SH-SY5Y (cell line): Measurements from ENCODE around the gene SLC6A18.

ENCODE experiments used
- GATA2 ChIP-seq: IDR thresholded peaks from 2 replicates; pipeline ENCODE4 v1.6.1; 2011; ENCODE audit warnings: mild to moderate bottlenecking, low read depth, low read length
- GATA3 ChIP-seq: IDR thresholded peaks from 2 replicates; pipeline ENCODE4 v1.6.1; 2011; ENCODE audit warnings: low read depth, mild to moderate bottlenecking, low read length, moderate library complexity

The SLC6A18 gene

DNA sequence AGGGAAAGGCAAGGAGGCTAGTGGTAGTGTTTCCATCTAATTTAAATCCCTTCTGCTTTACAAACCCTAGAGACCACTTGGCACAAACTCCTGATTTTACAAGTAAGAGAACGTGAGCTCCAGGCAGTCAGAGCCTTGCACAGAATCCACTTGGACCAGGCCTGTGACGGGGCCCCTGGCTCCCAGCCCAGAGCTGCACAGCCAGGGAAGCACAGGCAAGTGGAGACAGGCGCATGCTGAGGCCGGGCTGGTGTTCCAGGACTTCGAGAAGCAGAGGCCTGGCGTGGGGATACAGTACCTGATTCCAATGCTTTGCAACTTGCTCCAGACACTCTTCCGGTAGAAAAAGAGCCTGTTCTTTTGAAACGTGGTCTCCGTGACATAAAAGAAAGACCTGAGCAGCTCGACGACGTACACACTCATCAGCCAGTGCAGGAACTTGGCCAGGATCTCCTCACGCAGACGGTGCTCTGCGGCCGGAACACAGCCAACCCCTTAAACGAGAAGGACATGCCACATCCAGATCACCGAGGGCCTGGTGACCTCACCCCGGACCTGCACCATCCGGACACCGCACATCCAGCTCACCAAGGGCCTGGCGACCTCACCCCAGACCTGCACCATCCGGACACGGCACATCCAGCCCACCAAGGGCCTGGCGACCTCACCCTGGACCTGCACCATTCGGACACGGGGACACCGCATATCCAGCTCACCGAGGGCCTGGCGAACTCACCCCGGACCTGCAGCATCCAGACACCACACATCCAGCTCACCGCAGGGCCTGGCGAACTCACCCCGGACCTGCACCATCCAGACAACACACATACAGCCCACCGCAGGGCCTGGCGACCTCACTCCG is 57.2 kb downstream of the SLC6A18 start:
- TF ChIP-seq GATA3 (no peak), GATA2 (no peak)

DNA sequence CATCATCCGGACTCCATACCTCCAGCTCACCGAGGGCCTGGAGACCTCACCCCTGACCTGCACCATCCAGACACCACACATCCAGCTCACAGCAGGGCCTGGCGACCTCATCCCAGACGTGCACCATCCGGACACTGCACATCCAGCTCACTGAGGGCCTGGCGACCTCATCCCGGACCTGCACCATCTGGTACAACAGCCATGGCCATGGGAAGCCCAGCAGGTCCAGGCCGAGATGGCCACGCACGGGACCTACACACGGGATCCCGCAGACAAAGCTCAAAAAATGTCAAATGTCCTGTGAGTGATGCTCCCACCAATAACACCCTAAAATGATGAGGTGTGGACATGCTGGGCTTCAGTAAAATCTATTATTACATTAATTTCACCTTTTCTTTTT is 60.0 kb downstream of the SLC6A18 start:
- TF ChIP-seq GATA2 (no peak), GATA3 (no peak)

DNA sequence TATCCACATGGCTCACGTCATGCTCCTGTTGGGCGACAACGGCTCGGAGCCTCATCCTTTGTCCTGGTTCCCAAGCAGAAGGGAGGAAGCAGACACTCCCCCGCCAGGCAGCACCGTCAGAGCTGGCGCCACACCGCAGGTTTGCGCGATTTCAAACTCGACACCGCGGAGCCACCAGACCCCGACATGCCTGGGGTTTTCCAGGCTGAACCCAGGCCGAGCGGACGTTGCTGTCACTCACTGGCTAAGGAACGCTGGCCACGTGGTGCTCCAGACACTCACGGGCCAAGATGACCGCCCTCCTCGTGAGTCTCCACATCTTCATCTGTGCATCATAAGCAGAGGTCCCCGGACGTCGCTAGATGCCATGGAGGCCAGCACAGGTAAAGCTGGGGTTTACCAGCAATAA is 60.7 kb downstream of the SLC6A18 start:
- TF ChIP-seq GATA3 (no peak), GATA2 (no peak)

DNA sequence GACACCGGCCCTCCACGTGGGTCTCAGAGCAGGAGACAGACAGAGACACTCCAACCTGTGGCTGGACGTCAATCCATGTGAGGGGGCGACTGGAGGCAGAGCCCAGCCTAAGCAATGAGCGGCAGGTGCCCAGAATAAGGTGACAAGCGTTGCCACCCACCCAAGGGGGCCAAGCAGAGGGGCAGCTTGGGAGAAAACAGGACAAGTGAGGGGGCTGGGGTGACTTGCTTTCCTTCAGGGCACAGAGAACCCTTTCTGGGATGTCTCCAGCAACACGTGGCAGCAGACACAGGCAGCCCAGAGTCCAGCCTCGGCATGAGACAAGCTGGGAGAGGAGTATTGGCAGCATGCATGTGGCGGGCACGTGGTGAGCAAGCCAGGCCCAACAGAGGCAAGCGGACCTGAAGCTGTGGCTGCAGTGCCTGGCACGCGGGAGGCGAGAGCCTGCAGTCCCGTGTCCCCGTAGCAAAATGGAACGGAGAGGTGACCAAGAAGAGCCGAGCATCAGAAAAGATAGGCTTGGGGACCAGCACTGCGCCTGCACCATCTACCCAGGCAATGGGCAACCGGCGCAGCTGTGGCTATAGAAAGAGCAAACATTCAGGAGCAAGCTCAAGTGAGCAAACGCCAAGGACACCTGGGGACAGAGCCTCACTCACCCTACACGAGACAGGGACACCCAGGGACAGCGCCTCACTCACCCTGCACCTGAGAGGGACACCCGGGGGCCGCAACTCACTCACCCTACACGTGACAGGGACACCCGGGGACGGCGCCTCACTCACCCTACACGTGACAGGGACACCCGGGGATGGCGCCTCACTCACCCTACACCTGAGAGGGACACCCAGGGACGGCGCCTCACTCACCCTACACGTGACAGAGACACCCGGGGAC is 63.5 kb downstream of the SLC6A18 start:
- TF ChIP-seq GATA2, result no peak
- TF ChIP-seq GATA3, result no peak

DNA sequence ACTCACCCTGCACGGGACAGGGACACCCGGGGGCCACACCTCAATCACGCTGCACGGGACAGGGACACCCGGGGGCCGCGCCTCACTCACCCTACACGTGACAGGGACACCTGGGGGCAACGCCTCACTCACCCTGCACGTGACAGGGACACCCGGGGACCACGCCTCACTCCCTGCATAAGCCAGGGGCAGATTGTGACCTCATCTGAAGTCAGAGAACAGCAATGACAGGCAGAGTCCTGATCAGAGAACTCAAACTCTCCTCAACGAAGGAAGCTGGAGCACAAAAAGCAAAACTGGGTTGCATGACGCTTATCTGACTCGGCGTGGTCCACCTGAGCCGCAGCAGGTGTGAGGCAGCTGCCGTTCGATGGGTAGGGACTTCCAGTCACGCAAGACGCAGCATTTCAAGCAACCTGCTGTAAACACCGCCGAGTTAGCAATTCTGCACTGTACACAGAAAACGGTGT is 66.5 kb downstream of the SLC6A18 start:
- TF ChIP-seq GATA2 (no peak), GATA3 (no peak)

DNA sequence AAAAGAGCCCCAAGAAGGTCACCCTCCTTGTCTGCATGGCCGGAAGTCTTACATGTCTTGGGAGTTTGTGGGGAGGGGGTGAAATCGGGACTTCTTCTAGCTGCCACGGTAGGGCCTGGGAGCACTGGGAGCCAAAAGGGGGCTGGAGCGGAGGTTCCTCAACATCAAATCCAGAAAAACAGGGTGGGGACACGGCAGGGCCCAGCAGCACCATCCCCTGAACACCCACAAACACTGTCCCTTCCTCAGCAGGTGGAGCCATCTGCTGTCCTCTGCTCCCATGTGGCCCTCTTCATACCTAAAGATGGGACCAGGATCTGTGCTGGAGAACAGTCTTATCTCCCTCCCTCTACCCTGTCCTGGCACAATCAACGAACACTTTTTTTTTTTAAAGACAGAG is 67.0 kb downstream of the SLC6A18 start:
- TF ChIP-seq GATA2 (no peak), GATA3 (no peak)

DNA sequence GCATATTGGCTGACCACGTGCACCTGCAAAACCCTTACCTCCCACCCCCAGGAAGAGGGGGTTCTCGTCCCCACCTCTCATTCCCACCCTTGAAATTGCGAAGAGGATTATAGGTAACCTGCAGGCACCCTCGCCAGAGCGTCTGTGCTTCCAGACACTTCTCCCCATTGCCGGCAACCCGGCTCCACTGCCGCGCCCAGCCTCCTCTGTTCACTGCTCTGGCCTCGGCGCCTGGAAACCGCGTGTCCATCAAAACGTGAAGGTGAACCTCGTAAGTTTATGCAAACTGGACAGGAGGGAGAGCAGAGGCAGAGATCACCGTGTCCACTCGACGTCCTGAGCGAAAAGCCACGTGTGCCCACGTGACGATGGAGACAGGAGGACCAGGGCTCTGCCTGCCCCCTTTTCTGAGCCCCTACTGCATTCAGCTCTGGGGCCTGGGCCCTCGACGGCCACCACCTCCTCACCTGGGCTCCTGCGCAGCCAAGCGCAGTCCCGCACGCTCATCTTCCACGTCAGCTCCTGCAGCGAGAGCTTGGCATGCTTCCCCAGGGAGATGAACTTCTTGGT is 67.8 kb downstream of the SLC6A18 start:
- no peak for TF ChIP-seq GATA2
- TF ChIP-seq GATA3, result no peak

DNA sequence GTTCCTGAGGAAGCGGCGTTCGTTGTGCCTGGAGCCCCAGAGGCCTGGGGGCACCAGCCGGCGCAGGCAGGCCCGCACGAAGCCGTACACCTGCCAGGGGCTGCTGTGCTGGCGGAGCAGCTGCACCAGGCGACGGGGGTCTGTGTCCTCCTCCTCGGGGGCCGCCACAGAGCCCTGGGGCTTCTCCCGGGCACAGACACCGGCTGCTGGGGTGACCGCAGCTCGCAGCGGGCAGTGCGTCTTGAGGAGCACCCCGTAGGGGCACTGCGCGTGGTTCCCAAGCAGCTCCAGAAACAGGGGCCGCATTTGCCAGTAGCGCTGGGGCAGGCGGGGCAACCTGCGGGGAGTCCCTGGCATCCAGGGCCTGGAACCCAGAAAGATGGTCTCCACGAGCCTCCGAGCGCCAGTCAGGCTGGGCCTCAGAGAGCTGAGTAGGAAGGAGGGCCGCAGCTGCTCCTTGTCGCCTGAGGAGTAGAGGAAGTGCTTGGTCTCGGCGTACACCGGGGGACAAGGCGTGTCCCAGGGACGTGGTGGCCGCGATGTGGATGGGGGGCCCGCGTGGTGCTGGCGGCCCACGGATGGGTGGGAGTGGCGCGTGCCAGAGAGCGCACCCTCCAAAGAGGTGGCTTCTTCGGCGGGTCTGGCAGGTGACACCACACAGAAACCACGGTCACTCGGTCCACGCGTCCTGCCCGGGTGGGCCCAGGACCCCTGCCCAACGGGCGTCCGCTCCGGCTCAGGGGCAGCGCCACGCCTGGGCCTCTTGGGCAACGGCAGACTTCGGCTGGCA is 68.4 kb downstream of the SLC6A18 start:
- TF ChIP-seq GATA3, result no peak
- no peak for TF ChIP-seq GATA2

DNA sequence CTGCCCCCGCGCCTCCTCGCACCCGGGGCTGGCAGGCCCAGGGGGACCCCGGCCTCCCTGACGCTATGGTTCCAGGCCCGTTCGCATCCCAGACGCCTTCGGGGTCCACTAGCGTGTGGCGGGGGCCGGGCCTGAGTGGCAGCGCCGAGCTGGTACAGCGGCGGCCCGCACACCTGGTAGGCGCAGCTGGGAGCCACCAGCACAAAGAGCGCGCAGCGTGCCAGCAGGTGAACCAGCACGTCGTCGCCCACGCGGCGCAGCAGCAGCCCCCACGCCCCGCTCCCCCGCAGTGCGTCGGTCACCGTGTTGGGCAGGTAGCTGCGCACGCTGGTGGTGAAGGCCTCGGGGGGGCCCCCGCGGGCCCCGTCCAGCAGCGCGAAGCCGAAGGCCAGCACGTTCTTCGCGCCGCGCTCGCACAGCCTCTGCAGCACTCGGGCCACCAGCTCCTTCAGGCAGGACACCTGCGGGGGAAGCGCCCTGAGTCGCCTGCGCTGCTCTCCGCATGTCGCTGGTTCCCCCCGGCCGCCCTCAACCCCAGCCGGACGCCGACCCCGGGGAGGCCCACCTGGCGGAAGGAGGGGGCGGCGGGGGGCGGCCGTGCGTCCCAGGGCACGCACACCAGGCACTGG is 69.1 kb downstream of the SLC6A18 start:
- TF ChIP-seq GATA3 (no peak), GATA2 (no peak)

DNA sequence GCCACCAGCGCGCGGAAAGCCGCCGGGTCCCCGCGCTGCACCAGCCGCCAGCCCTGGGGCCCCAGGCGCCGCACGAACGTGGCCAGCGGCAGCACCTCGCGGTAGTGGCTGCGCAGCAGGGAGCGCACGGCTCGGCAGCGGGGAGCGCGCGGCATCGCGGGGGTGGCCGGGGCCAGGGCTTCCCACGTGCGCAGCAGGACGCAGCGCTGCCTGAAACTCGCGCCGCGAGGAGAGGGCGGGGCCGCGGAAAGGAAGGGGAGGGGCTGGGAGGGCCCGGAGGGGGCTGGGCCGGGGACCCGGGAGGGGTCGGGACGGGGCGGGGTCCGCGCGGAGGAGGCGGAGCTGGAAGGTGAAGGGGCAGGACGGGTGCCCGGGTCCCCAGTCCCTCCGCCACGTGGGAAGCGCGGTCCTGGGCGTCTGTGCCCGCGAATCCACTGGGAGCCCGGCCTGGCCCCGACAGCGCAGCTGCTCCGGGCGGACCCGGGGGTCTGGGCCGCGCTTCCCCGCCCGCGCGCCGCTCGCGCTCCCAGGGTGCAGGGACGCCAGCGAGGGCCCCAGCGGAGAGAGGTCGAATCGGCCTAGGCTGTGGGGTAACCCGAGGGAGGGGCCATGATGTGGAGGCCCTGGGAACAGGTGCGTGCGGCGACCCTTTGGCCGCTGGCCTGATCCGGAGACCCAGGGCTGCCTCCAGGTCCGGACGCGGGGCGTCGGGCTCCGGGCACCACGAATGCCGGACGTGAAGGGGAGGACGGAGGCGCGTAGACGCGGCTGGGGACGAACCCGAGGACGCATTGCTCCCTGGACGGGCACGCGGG is 69.9 kb downstream of the SLC6A18 start, which contains the start of gene TERT:
Gene TERT, minus strand, starts transcription at position 234 of the 815 bp plus-strand sequence. Its CDS starts 79 bp downstream, at position 155.
- no peak for TF ChIP-seq GATA3
- no peak for TF ChIP-seq GATA2

DNA sequence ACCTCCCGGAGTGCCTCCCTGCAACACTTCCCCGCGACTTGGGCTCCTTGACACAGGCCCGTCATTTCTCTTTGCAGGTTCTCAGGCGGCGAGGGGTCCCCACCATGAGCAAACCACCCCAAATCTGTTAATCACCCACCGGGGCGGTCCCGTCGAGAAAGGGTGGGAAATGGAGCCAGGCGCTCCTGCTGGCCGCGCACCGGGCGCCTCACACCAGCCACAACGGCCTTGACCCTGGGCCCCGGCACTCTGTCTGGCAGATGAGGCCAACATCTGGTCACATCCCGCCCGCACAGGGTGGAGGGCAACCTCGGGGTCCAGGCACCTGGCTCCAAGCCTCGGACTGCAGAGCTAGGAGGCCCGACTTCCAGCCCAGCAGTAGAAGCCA is 70.5 kb downstream of the SLC6A18 start:
- TF ChIP-seq GATA3, result no peak
- TF ChIP-seq GATA2, result no peak
